ENCODE results near the gene MRM1.

DNA sequence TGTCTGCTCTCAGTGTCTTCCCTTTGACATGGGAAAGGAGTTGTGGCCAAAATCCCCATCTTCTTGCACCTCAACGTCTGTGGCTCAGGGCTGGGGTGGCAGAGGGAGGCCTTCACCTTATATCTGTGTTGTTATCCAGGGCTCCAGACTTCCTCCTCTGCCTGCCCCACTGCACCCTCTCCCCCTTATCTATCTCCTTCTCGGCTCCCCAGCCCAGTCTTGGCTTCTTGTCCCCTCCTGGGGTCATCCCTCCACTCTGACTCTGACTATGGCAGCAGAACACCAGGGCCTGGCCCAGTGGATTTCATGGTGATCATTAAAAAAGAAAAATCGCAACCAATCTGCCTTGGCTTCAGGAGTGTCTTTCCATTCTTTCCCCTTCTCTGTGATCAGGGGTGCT lies 918 bp upstream of the MRM1 start:
- no peak for TF ChIP-seq GATA2 (IDR thresholded peaks at IDR 0.05; ENCODE audit: low read depth, low read length)
- no peak for TF ChIP-seq GATA3 (IDR thresholded peaks at IDR 0.05; ENCODE audit: low read depth, low read length)

Measured in SH-SY5Y (cell line).